GM21390 (cell line): ENCODE measurements around the gene ROGDI.
A peak's percentile ranks its signal among the peaks of the same experiment; 100 is the strongest.

Experiments used
- ATAC-seq: cut with Tn5 transposase; IDR thresholded peaks from one replicate; pipeline ENCODE4 v1.9.1; 2021; ENCODE audit not compliant: unreplicated experiment

Gene ROGDI

GRCh38 chr16:4814046-4814445 is 11.6 kb upstream of the ROGDI start:
- no peak for ATAC-seq

GRCh38 chr16:4813251-4814003 is 11.0 kb upstream of the ROGDI start:
- no peak for ATAC-seq

GRCh38 chr16:4811773-4812172 is 9.3 kb upstream of the ROGDI start:
- no peak for ATAC-seq

DNA sequence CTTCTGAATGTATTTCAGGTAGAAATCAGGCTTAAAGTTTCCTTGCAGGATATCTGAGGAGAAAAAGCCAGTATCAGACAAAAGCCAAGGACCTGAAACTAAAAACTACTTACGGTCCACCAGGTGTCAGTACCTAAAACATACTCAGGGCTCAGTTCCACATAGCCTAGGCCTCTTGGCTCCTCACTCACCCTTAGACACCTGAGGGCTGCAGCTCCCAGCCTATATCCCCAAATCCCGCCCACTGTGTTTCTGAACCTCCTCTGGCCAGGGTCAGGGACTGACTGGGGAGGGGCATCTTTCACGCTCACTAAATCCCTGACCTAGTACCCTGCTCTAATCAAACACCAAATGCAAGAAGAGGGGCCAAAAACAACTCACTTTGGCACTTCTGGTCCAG is 8.8 kb upstream of the ROGDI start:
- no peak for ATAC-seq

- ATAC-seq: no peak
Observed at GRCh38 chr16:4806280-4806679, 3.8 kb upstream of the ROGDI start.

DNA sequence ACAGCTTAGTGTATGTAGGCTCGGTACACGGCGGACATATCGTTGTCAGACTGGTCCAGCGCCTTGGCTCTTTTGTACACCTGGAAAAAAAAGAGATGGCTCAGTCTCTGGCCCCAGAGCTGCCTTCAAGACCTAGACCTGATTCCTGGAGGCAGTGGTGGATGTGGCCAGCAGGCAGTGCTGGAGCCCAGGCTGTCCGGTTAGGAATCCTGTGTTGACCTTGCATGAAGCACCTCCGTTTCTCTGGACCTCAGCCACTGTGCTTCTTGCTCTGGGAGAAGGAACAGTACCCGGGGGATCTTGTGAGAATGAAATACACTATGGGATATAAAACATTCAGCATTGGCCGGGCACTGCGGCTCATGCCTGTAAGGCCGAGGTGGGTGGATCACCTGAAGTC is 2.8 kb upstream of the ROGDI start:
- ATAC-seq: no peak

GRCh38 chr16:4803898-4804762 is 1.7 kb upstream of the ROGDI start:
- no peak for ATAC-seq

- no peak for ATAC-seq
Observed at GRCh38 chr16:4803401-4803844, 990 bp upstream of the ROGDI start.

GRCh38 chr16:4802659-4803287 is 340 bp upstream of the ROGDI start:
- peak; percentile 91 for ATAC-seq

- ATAC-seq: no peak
Observed at GRCh38 chr16:4801051-4801961, 1.1 kb downstream of the ROGDI start.

DNA sequence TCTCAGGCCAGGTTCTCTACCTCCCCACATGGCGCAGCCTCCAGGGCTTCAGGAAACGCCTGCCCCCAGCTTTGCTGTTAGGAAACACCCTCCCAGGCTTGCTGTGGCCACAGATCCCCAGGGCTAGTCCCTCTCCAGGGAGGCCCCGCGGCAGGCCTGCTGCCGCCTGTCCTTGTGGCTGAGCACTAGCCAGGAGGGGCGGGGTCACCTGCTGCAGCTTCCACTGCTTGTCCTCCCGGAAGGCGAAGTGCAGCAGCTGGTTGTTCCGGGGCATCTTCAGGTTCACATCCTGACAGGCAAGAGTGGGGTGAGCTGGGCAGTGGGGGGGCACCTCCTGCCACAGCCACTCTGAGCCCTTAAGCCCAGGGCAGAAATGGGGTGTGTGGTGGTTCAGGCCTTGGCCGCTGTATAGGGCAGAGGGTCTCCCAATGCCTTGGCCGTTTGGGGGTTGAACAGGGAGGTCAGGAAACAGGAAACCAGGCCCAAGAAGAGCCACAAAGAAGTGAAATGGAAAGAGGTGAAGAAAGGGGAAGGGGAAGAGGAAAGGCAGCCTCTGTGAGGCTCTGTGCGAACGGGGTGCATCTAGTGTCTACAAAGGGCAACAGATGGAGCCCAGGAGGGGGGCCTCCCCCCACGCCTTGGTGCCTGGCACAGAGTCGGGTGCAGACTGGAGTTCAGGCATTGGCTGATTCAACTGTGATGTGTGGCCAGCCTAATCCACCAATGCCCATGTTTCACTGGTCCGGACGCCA is 2.0 kb downstream of the ROGDI start:
- no peak for ATAC-seq

- no peak for ATAC-seq
Observed at GRCh38 chr16:4799171-4799855, 3.1 kb downstream of the ROGDI start.

- no peak for ATAC-seq
Observed at GRCh38 chr16:4798456-4798855, 4.0 kb downstream of the ROGDI start.

DNA sequence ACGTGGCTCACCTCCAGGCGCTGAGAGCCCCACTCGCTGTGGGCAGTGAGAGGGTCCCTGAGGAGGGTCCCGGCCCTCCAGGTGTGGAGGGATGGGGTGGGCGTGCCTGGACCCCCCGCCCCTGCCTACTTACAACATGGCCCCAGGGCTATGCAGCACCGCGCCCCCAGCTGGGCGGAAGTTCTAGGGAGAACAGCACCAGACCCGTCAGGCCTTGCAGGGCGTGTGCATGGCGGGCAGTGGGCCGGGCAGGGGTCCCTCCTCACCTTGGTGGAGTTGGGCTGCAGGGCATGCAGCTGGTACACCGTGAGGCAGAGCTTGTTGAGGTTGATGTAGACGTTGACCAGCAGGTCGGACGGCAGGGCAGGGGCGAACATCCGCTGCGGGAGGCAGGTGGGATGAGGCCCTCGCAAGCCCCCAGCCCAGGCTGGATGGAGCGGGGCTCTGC is 4.6 kb downstream of the ROGDI start:
- ATAC-seq: no peak

GRCh38 chr16:4796982-4797804 is 5.2 kb downstream of the ROGDI start:
- ATAC-seq: no peak

GRCh38 chr16:4795828-4796572 is 6.4 kb downstream of the ROGDI start:
- no peak for ATAC-seq

DNA sequence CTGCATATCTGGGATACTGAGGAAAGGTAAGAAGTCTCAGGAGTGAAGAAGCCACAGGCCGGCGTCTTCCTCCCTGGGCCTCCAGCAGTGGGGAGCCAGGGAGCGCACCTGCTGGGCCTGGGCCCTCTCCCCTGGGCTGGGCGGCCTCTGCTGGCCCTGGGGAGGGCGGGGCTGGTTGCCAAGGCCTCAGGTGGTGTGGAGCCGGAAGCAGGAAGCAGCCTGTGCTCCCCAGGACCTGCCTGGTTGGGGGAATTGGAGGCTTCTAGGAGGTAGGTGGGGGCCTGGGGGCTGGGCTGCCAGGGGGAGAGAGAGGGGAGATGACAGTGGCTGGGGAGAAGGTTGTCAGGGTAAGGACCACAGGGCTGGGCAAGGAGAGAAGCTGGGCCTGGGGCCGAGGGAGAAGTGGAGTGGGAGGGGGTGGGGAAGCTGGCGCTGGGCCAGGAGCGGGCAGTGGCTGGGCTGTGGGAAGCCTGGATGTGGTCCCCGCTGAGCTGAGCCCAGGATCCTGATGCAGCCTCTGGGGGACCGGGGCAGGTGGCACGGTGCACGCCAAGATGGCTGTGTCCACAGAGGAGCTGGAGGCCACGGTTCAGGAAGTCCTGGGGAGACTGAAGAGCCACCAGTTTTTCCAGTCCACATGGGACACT is 7.1 kb downstream of the ROGDI start, which contains the start of gene SMIM22:
Gene SMIM22, plus strand, starts transcription at position 189 of the 647 bp plus-strand sequence. Its CDS starts 366 bp downstream, at position 555.
- no peak for ATAC-seq
